GM13977 (cell line): ENCODE results near the gene HEPHL1.

Experiments used
- DNase-seq: peaks from one replicate; pipeline ENCODE4 v3.0.0; 2012; ENCODE audit warnings: low spot score
- CTCF ChIP-seq: IDR thresholded peaks from 2 replicates; pipeline ENCODE4 v1.5.1; 2012; ENCODE audit warnings: mild to moderate bottlenecking, control low read depth; ENCODE audit not compliant: insufficient read depth; ENCODE audit errors: extremely low read depth, missing control alignments
- in situ Hi-C: fragments of 300-500 bp; cut with MboI; formaldehyde crosslinking; loops from one replicate; pipeline ENCODE4 v1.12.0; 2022; ENCODE audit warnings: low sequenced_read_pairs, low pct_unique_long_range_greater_than_20kb, mixed read lengths, inconsistent platforms; ENCODE audit not compliant: unreplicated experiment

Gene HEPHL1

DNA sequence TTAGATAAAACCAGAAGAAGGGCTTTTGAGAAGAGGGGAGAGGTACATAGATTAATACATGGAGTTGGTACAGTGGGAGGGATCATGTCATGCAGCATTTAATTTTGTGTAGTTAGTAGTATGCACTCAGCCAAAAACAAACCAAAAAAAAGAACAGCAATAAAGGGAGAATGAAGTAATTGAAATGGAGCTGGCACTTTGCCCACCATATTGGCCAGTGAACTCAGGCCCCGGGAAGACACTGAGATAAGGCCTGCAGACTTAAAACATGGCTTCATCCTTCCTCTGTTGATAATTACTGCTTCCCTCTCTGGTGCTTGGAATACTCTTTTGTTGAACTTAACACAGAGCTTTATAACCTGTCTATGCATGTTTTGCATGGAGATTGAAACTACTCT, 110.6 kb downstream of the HEPHL1 start:
- no peak for TF ChIP-seq CTCF
- no peak for DNase-seq
- in situ Hi-C loops: no loop called here

- no peak for TF ChIP-seq CTCF
- DNase-seq: no peak
- in situ Hi-C loops: no loop called here
These were observed 111.0 kb downstream of the HEPHL1 start for GRCh38 chr11:94132152-94132558.

DNA sequence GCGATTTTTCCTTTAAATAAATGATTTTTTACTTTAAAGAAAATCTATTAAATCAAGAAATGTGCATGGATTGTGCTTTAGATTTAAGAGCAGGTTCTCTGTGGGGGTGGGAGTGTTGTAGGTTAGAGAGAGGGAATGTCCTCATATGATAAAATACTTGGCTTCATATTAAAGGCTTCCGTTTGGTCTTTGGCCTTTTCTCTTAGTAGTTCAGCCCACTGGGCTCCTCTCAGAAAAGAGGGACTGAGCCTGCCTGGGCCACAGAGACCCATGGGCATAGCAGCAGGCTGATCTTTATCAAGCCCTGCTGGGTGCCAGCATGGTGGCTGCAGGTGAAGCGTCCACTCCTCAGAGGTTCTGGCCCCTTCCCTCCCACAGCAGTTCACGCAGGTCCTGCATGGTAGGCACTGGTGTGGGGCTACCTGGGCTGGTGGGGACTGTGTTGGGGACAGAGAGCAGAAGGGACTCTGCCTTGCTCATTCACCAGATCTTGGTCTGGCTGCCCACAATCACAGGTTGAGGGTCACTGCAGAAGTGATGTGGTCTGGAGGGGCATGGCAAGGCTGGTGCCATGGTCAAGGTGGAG, 111.8 kb downstream of the HEPHL1 start:
- TF ChIP-seq CTCF: no peak
- no peak for DNase-seq
- in situ Hi-C loops: no loop called here

DNA sequence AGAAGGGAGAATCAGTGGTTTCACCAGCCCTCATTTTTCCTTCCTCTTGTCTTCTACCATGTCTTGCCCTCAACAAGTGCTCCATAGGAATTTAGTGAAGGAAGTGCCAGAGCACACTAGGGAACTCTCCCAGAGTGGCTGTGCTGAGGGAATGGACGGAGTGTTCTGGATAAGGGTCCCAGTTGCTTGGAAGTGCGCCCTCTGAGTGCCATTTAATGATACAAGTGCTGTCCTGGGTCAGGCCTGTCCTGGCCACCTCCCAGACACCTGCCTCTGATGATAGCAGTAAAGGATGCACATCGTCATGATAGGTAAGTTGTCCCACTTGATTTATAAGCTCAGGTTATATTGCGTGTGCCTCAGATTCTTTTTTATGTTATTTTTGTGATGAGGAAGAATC, 112.6 kb downstream of the HEPHL1 start:
- no peak for TF ChIP-seq CTCF
- in situ Hi-C loops: no loop called here
- DNase-seq: no peak

DNA sequence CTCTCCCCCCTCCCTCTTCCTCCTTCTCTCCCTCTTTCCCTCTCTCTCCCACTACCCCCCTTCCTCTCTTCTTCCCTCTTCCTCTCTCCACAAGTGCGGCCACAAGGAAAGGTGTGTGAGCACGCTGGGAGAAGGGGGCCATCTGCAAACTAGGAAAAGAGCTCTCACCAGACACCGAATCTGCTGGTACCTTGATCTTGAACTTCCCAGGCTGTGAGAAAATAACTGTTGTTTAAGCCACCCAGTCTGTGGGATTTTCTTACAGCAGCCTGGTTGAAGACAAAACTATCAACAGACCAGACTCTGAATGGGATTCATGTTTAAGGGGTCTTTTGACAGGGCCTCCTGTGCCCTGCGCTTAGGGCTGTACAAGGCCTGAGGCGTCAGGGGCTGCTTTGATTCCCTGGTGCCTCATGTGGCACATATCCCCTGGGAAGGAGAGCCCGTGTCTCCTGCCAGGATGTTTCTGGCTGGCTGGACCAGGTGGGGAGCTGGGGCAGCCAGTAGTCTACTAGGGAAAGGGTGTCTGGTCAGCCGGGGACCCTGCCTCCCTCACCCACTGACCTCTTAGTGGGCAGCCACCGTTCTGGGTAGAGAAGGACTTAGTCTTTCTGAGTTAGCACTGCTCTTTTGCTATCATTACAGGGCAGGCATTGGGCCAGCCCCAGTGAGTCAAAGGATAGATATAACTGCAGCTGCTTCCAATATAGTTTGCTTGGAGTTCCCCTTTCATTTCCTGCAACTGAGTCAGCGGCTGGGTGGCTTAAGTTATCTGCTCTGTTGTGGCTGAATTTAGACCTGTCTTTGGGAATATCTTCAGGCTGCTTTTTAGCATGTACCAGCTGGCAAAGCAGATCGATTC, 113.7 kb downstream of the HEPHL1 start:
- no peak for TF ChIP-seq CTCF
- in situ Hi-C loops: no loop called here
- DNase-seq: no peak

DNA sequence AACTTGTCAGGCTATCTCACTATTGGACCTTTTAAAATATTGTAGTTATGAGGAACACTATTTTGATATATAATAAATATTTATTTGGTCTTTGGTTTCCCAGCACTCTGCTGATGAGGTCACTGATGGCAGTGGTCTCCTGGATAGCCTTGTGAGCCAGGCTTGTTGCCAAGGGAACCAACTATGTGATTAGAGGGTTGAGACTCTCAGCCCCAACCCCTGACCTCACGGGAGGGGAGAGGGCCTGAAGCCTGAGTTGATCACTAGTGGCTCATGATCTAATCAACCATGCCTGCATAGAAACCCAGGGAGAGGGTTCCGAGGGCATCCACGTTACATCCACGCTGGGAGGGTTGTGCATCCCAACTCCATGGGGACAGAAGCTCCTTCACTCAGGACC, 118.3 kb downstream of the HEPHL1 start:
- no peak for DNase-seq
- in situ Hi-C loops: no loop called here

More for the DNA sequence above, 118.3 kb downstream of the HEPHL1 start:
- TF ChIP-seq CTCF: no peak
